ENCODE data around the gene ESR2. TPM values are rescaled to one million over a fixed set of nuclear protein-coding genes. Genes with fewer than 3 reads are reported as not detected.

Gene ESR2
- polyA plus RNA-seq, 1 experiment, result not detected

- Histone ChIP-seq H3K36me3 (ENCODE audit: control insufficient read depth, insufficient read depth, low read length) (no peaks in the 10 kb centered on the region), H3K27me3 (ENCODE audit: control insufficient read depth, insufficient read depth, low read length) (peaks cover 2% of the 10 kb centered on the region), H3K4me3 (ENCODE audit: low read depth, low read length) (no peak overlapping the region)
- CTCF ChIA-PET, result no interaction called here
- DNase-seq (ENCODE audit: low read depth), result no peak
- POLR2A ChIA-PET, result no interaction called here
- TF ChIP-seq CTCF (IDR thresholded peaks at IDR 0.05; ENCODE audit: insufficient read depth, low read depth, low read length), result no peak
Measured at GRCh38 chr14:64244279-64244678, 49.9 kb downstream of the ESR2 start.

- no peak for DNase-seq (ENCODE audit: low read depth)
- ChIA-PET CTCF (no interaction called here), POLR2A (no interaction called here)
- Histone ChIP-seq H3K36me3 (ENCODE audit: control insufficient read depth, insufficient read depth, low read length) (no peaks in the 10 kb centered on the region), H3K4me3 (ENCODE audit: low read depth, low read length) (no peak overlapping the region), H3K27me3 (ENCODE audit: control insufficient read depth, insufficient read depth, low read length) (peaks cover 10% of the 10 kb centered on the region)
- TF ChIP-seq CTCF (IDR thresholded peaks at IDR 0.05; ENCODE audit: insufficient read depth, low read depth, low read length), result no peak
Measured at GRCh38 chr14:64238631-64239030, 55.5 kb downstream of the ESR2 start.

- Histone ChIP-seq H3K27me3 (ENCODE audit: control insufficient read depth, insufficient read depth, low read length) (peaks cover 10% of the 10 kb centered on the region), H3K4me3 (ENCODE audit: low read depth, low read length) (no peak overlapping the region), H3K36me3 (ENCODE audit: control insufficient read depth, insufficient read depth, low read length) (no peaks in the 10 kb centered on the region)
- ChIA-PET CTCF (no interaction called here), POLR2A (no interaction called here)
- TF ChIP-seq CTCF (IDR thresholded peaks at IDR 0.05; ENCODE audit: insufficient read depth, low read depth, low read length), result no peak
- DNase-seq (ENCODE audit: low read depth), result no peak
Measured at GRCh38 chr14:64238049-64238448, 56.1 kb downstream of the ESR2 start.

- H3K27me3 ChIP-seq (ENCODE audit: control insufficient read depth, insufficient read depth, low read length), result peaks cover 10% of the 10 kb centered on the region
- H3K36me3 ChIP-seq (ENCODE audit: control insufficient read depth, insufficient read depth, low read length), result no peaks in the 10 kb centered on the region
- DNase-seq (ENCODE audit: low read depth), result no peak
- TF ChIP-seq CTCF (IDR thresholded peaks at IDR 0.05; ENCODE audit: insufficient read depth, low read depth, low read length), result no peak
- ChIA-PET CTCF (interaction anchor here (0.6 to 1.6 kb wide), 2 partner anchors 37 to 55 kb away, joined by 3 to 4 read pairs; no protein-coding TSS in a partner anchor), POLR2A (no interaction called here)
- no peak overlapping the region for H3K4me3 ChIP-seq (ENCODE audit: low read depth, low read length)
Measured at GRCh38 chr14:64235652-64236640, 58.2 kb downstream of the ESR2 start.

GRCh38 chr14:64234877-64235651 is 59.1 kb downstream of the ESR2 start:
- POLR2A ChIA-PET, result no interaction called here
- DNase-seq (ENCODE audit: low read depth), result no peak

More at GRCh38 chr14:64234877-64235651, 59.1 kb downstream of the ESR2 start:
- no peaks in the 10 kb centered on the region for H3K36me3 ChIP-seq (ENCODE audit: control insufficient read depth, insufficient read depth, low read length)
- CTCF ChIA-PET, result no interaction called here
- H3K4me3 ChIP-seq (ENCODE audit: low read depth, low read length), result no peak overlapping the region
- peaks cover 10% of the 10 kb centered on the region for H3K27me3 ChIP-seq (ENCODE audit: control insufficient read depth, insufficient read depth, low read length)
- TF ChIP-seq CTCF (IDR thresholded peaks at IDR 0.05; ENCODE audit: insufficient read depth, low read depth, low read length), result no peak
